Panc1 (cell line): ENCODE measurements around the gene CYP1A2. TPM values are rescaled to one million over a fixed set of nuclear protein-coding genes. Genes with fewer than 3 reads are reported as not detected.

Source experiments
- ATAC-seq: fragments of 200-7000 bp; cut with Tn5 transposase; 2 replicates; pipeline ENCODE4 v1.9.1; 2020; ENCODE audit warnings: mild to moderate bottlenecking, moderate library complexity
- BruUV-seq: library from RNA; stranded (reverse); fragments of 400-500 nt; replicated peaks from 2 replicates; lab custom pipeline; 2021; lab: Mats Ljungman, UMichigan
- CTCF ChIA-PET: fragments of 300-600 bp; sonication (Branson Sonifier 250); formaldehyde crosslinking; loops from one replicate; lab custom pipeline; 2022; ENCODE audit warnings: antibody characterized with exemption; lab: Charles Lee
- POLR2A ChIA-PET: fragments of 300-600 bp; sonication (Branson Sonifier 250); formaldehyde crosslinking; loops from one replicate; lab custom pipeline; 2022; ENCODE audit warnings: antibody characterized with exemption; lab: Charles Lee
- DNase-seq: peaks from one replicate; pipeline ENCODE4 v3.0.0-alpha.2; 2010; ENCODE audit warnings: low read depth, low spot score
- H3K27ac ChIP-seq: 2 replicates; pipeline ENCODE4 v1.5.1; 2011; ENCODE audit warnings: mild to moderate bottlenecking, low read length, inconsistent platforms
- H3K27me3 ChIP-seq: fragments of 200-500 bp; sonication (Bioruptor generic); 2 replicates; pipeline ENCODE4 v1.6.0; 2014; ENCODE audit warnings: low read length, inconsistent platforms; ENCODE audit not compliant: control insufficient read depth, insufficient read depth
- H3K36me3 ChIP-seq: fragments of 200-500 bp; sonication (Bioruptor generic); 2 replicates; pipeline ENCODE4 v1.5.1; 2014; ENCODE audit warnings: inconsistent platforms, mild to moderate bottlenecking, low read length, moderate library complexity; ENCODE audit not compliant: control insufficient read depth, insufficient read depth
- H3K4me1 ChIP-seq: 2 replicates; pipeline ENCODE4 v1.5.1; 2011; ENCODE audit warnings: inconsistent platforms, mild to moderate bottlenecking, low read length, moderate library complexity; ENCODE audit not compliant: control insufficient read depth, insufficient read depth
- H3K4me3 ChIP-seq, 2 experiments: 2 replicates each; pipeline ENCODE4 v1.5.1; 2011 to 2012; ENCODE audit warnings: low read depth in 2 of 2, low read length in 2 of 2, mild to moderate bottlenecking in 2 of 2, inconsistent platforms in 1 of 2, moderate library complexity in 1 of 2
- H3K9me3 ChIP-seq: fragments of 200-500 bp; sonication (Bioruptor generic); 2 replicates; pipeline ENCODE4 v1.5.1; 2014; ENCODE audit warnings: low read depth, mild to moderate bottlenecking, inconsistent platforms, low read length, moderate library complexity; ENCODE audit not compliant: control insufficient read depth, insufficient read depth
- CTCF ChIP-seq: fragments of 450-650 bp; IDR thresholded peaks from 2 replicates; pipeline ENCODE4 v1.5.1; 2017; ENCODE audit warnings: mild to moderate bottlenecking
- POLR2AphosphoS5 ChIP-seq: IDR thresholded peaks from 2 replicates; pipeline ENCODE4 v1.6.1; 2012; ENCODE audit warnings: mild to moderate bottlenecking, low read depth, low read length, moderate library complexity
- REST ChIP-seq, 2 experiments: IDR thresholded peaks; 2 replicates each; pipeline ENCODE4 v1.6.1; 2011 to 2012; ENCODE audit warnings: low read depth in 2 of 2, control low read depth in 1 of 2, low read length in 1 of 2, mild to moderate bottlenecking in 1 of 2, moderate library complexity in 1 of 2; ENCODE audit not compliant: insufficient read depth in 1 of 2
- SIN3A ChIP-seq: IDR thresholded peaks from 2 replicates; pipeline ENCODE4 v1.6.1; 2012; ENCODE audit warnings: low read depth, mild to moderate bottlenecking, low read length, moderate library complexity, borderline replicate concordance; ENCODE audit not compliant: insufficient read depth
- TCF7L2 ChIP-seq: IDR thresholded peaks from 2 replicates; pipeline ENCODE4 v1.6.1; 2011; ENCODE audit warnings: mild to moderate bottlenecking, low read depth, low read length, inconsistent platforms
- in situ Hi-C: cut with HindIII; loops from 2 replicates; pipeline ENCODE4 v1.10.0; 2016; ENCODE audit warnings: low sequenced_read_pairs, low pct_unique_long_range_greater_than_20kb
- intact Hi-C: fragments of 100-400 bp; cut with micrococcal nuclease; formaldehyde crosslinking; loops from one replicate; pipeline ENCODE4 v1.10.0; 2022; ENCODE audit not compliant: unreplicated experiment
- total RNA-seq: library from RNA; stranded (reverse); gene quantifications from one replicate; pipeline ENCODE4 v1.2.1, GENCODE V29; 2021; ENCODE audit not compliant: unreplicated experiment

The CYP1A2 gene
- total RNA-seq, 1 experiment from 2014 or later = not detected

GRCh38 chr15:74709892-74710291 is 38.8 kb upstream of the CYP1A2 start:
- ATAC-seq (no peak), DNase-seq (no peak)
- Histone ChIP-seq H3K4me3 (no peak overlapping the region), H3K36me3 (no peaks in the 10 kb centered on the region), H3K27ac (no peak overlapping the region), H3K27me3 (peaks cover 3% of the 10 kb centered on the region; the same call in 1 of the 2 replicates), H3K4me1 (no peaks in the 10 kb centered on the region), H3K9me3 (no peaks in the 10 kb centered on the region)
- ChIA-PET POLR2A (no interaction called here), CTCF (no interaction called here)
- intact Hi-C loops (no loop called here), in situ Hi-C loops (no loop called here)
- TF ChIP-seq TCF7L2 = no peak
- TF ChIP-seq SIN3A = no peak
- TF ChIP-seq REST (IDR thresholded peaks at IDR 0.05; ENCODE audit: insufficient read depth in 1 of 2, low read depth in 2 of 2, low read length in 1 of 2) = no peak
- TF ChIP-seq POLR2AphosphoS5 = no peak
- BruUV-seq = no TSS peak

- no peaks in the 10 kb centered on the region for H3K4me1 ChIP-seq
- BruUV-seq = no TSS peak
- no peak overlapping the region for H3K4me3 ChIP-seq
- CTCF ChIA-PET = no interaction called here
- ATAC-seq = no peak
- in situ Hi-C loops = no loop called here
- no peaks in the 10 kb centered on the region for H3K9me3 ChIP-seq
- intact Hi-C loops = no loop called here
- POLR2A ChIA-PET = no interaction called here
- no peak for DNase-seq
- H3K27ac ChIP-seq = no peak overlapping the region
- no peaks in the 10 kb centered on the region for H3K36me3 ChIP-seq
- peaks cover 3% of the 10 kb centered on the region; the same call in 1 of the 2 replicates for H3K27me3 ChIP-seq
- TF ChIP-seq TCF7L2 = no peak
- TF ChIP-seq CTCF = no peak
- no peak for TF ChIP-seq SIN3A
- TF ChIP-seq REST (IDR thresholded peaks at IDR 0.05; ENCODE audit: insufficient read depth in 1 of 2, low read depth in 2 of 2, low read length in 1 of 2) = no peak
- no peak for TF ChIP-seq POLR2AphosphoS5
Observed at GRCh38 chr15:74710319-74711094, 38.1 kb upstream of the CYP1A2 start.
